IMR-90 (cell line): Measurements from ENCODE around the gene ZBTB39. TPM values are rescaled to one million over a fixed set of nuclear protein-coding genes. Genes with fewer than 3 reads are reported as not detected.

Source experiments
- ATAC-seq: fragments of 200-7000 bp; cut with Tn5 transposase; 2 replicates; pipeline ENCODE4 v1.9.1; 2020; ENCODE audit warnings: low read depth, mild to moderate bottlenecking, moderate library complexity
- BruUV-seq: library from RNA; stranded (reverse); fragments of 400-500 nt; replicated peaks from 2 replicates; lab custom pipeline; 2021; lab: Mats Ljungman, UMichigan
- CTCF ChIA-PET: fragments of 300-600 bp; formaldehyde crosslinking; extraction: SDS; loops from one replicate; lab custom pipeline; 2021; ENCODE audit warnings: antibody characterized with exemption; lab: Yijun Ruan, JAX
- POLR2A ChIA-PET: fragments of 300-600 bp; sonication (Branson Sonifier 250); formaldehyde crosslinking; loops from one replicate; lab custom pipeline; 2022; ENCODE audit warnings: antibody characterized with exemption; ENCODE audit not compliant: unreplicated experiment; lab: Charles Lee
- DNase-seq: peaks from one replicate; pipeline ENCODE4 v3.0.0; 2013
- H2AFZ ChIP-seq: replicated peaks from 2 replicates; pipeline ENCODE3; 2013; ENCODE audit warnings: low read length, mild to moderate bottlenecking; ENCODE audit not compliant: poor library complexity
- H2AK5ac ChIP-seq: 2 replicates; pipeline ENCODE4 v1.6.1; 2013; ENCODE audit warnings: low read depth, low read length, inconsistent platforms
- H2AK9ac ChIP-seq: replicated peaks from 2 replicates; pipeline ENCODE3; 2013; ENCODE audit warnings: mild to moderate bottlenecking, low read depth, low read length, moderate library complexity; ENCODE audit not compliant: poor library complexity
- H2BK120ac ChIP-seq: 2 replicates; pipeline ENCODE4 v1.6.1; 2013; ENCODE audit warnings: low read depth, low read length, inconsistent platforms
- H2BK15ac ChIP-seq: 3 replicates; pipeline ENCODE4 v1.6.1; 2013; ENCODE audit warnings: low read depth, low read length, inconsistent platforms
- H2BK20ac ChIP-seq: 2 replicates; pipeline ENCODE4 v1.6.1; 2013; ENCODE audit warnings: low read depth, mild to moderate bottlenecking, inconsistent platforms, low read length, moderate library complexity
- H2BK5ac ChIP-seq: 2 replicates; pipeline ENCODE4 v1.6.1; 2013; ENCODE audit warnings: mild to moderate bottlenecking, low read depth, low read length, inconsistent platforms; ENCODE audit not compliant: poor library complexity, severe bottlenecking
- H3K14ac ChIP-seq: replicated peaks from 2 replicates; pipeline ENCODE4 v1.6.1; 2013; ENCODE audit warnings: low read depth, low read length, inconsistent platforms
- H3K18ac ChIP-seq: 2 replicates; pipeline ENCODE4 v1.6.1; 2013; ENCODE audit warnings: low read depth, low read length, control low read depth
- H3K23ac ChIP-seq: 2 replicates; pipeline ENCODE4 v1.6.1; 2013; ENCODE audit warnings: low read depth, low read length, inconsistent platforms
- H3K27ac ChIP-seq: 2 replicates; pipeline ENCODE4 v1.5.1; 2013; ENCODE audit warnings: mild to moderate bottlenecking, control low read depth, low read length; ENCODE audit not compliant: insufficient read depth
- H3K27me3 ChIP-seq: 2 replicates; pipeline ENCODE4 v1.6.1; 2013; ENCODE audit warnings: low read length; ENCODE audit not compliant: control insufficient read depth, insufficient read depth
- H3K36me3 ChIP-seq: 2 replicates; pipeline ENCODE4 v1.6.1; 2013; ENCODE audit warnings: low read length, mixed read lengths; ENCODE audit not compliant: control insufficient read depth, insufficient read depth
- H3K4ac ChIP-seq: 2 replicates; pipeline ENCODE4 v1.6.1; 2013; ENCODE audit warnings: low read depth, low read length, inconsistent platforms
- H3K4me1 ChIP-seq: 2 replicates; pipeline ENCODE4 v1.6.1; 2013; ENCODE audit warnings: low read length, mixed read lengths; ENCODE audit not compliant: control insufficient read depth, insufficient read depth
- H3K4me2 ChIP-seq: 2 replicates; pipeline ENCODE4 v1.6.1; 2013; ENCODE audit warnings: low read depth, mild to moderate bottlenecking, control low read depth, low read length, moderate library complexity
- H3K4me3 ChIP-seq: 2 replicates; pipeline ENCODE4 v1.5.1; 2013; ENCODE audit warnings: low read depth, mild to moderate bottlenecking, control low read depth, low read length, moderate library complexity; ENCODE audit not compliant: insufficient read depth
- H3K56ac ChIP-seq: 2 replicates; pipeline ENCODE4 v1.6.1; 2013; ENCODE audit warnings: low read length, inconsistent platforms; ENCODE audit not compliant: insufficient read depth; ENCODE audit errors: extremely low read depth
- H3K79me1 ChIP-seq, 2 experiments: 2 replicates each; pipeline ENCODE4 v1.6.1; 2013; ENCODE audit warnings: low read length in 2 of 2, inconsistent platforms in 1 of 2, low read depth in 1 of 2
- H3K9ac ChIP-seq: 2 replicates; pipeline ENCODE4 v1.6.1; 2013; ENCODE audit warnings: low read depth, low read length, control low read depth
- H3K9me1 ChIP-seq: 2 replicates; pipeline ENCODE4 v1.6.1; 2013; ENCODE audit warnings: low read length, inconsistent platforms; ENCODE audit not compliant: insufficient read depth
- H3K9me3 ChIP-seq: 2 replicates; pipeline ENCODE4 v1.6.1; 2013; ENCODE audit warnings: low read length; ENCODE audit not compliant: control insufficient read depth, insufficient read depth
- H4K20me1 ChIP-seq: 2 replicates; pipeline ENCODE4 v1.6.1; 2013; ENCODE audit warnings: low read length, inconsistent platforms; ENCODE audit not compliant: insufficient read depth
- H4K5ac ChIP-seq: 2 replicates; pipeline ENCODE4 v1.6.1; 2013; ENCODE audit warnings: mild to moderate bottlenecking, low read depth, low read length, control low read depth
- H4K8ac ChIP-seq, 2 experiments: 2 replicates each; pipeline ENCODE4 v1.6.1; 2013; ENCODE audit warnings: low read depth in 2 of 2, low read length in 2 of 2, control low read depth in 1 of 2, inconsistent platforms in 1 of 2
- H4K91ac ChIP-seq: 2 replicates; pipeline ENCODE4 v1.6.1; 2013; ENCODE audit warnings: low read depth, low read length, inconsistent platforms; ENCODE audit not compliant: insufficient read depth
- BHLHE40 ChIP-seq: fragments of 150-350 bp; IDR thresholded peaks from 2 replicates; pipeline ENCODE4 v1.6.1; 2016; ENCODE audit warnings: mild to moderate bottlenecking, low read depth, low read length
- CEBPB ChIP-seq: IDR thresholded peaks from 2 replicates; pipeline ENCODE4 v1.6.1; 2012; ENCODE audit warnings: low read depth, low read length, improper control_type of control experiment
- CHD1 ChIP-seq: IDR thresholded peaks from 2 replicates; pipeline ENCODE4 v1.6.1; 2012; ENCODE audit warnings: low read depth, low read length, improper control_type of control experiment
- CTCF ChIP-seq: conservative IDR thresholded peaks from 2 replicates; pipeline ENCODE4 v1.5.1; 2012; ENCODE audit warnings: mild to moderate bottlenecking, low read depth, low read length, improper control_type of control experiment
- ELK1 ChIP-seq: fragments of 150-350 bp; IDR thresholded peaks from 2 replicates; pipeline ENCODE4 v1.6.1; 2016; ENCODE audit warnings: low read depth, mild to moderate bottlenecking, low read length, moderate library complexity, borderline replicate concordance
- FOS ChIP-seq: fragments of 150-350 bp; IDR thresholded peaks from 2 replicates; pipeline ENCODE4 v1.6.1; 2016; ENCODE audit warnings: low read depth, low read length
- MAFK ChIP-seq: IDR thresholded peaks from 2 replicates; pipeline ENCODE4 v1.6.1; 2012; ENCODE audit warnings: low read depth, low read length, improper control_type of control experiment
- MAZ ChIP-seq: IDR thresholded peaks from 2 replicates; pipeline ENCODE4 v1.6.1; 2012; ENCODE audit warnings: low read depth, mild to moderate bottlenecking, low read length, improper control_type of control experiment, moderate library complexity, borderline replicate concordance
- MXI1 ChIP-seq: IDR thresholded peaks from 2 replicates; pipeline ENCODE4 v1.6.1; 2012; ENCODE audit warnings: low read depth, mild to moderate bottlenecking, low read length, moderate library complexity, borderline replicate concordance
- NFE2L2 ChIP-seq: fragments of 150-350 bp; IDR thresholded peaks from 2 replicates; pipeline ENCODE4 v1.6.1; 2016; ENCODE audit warnings: low read depth, mild to moderate bottlenecking, low read length
- POLR2A ChIP-seq: IDR thresholded peaks from 2 replicates; pipeline ENCODE4 v1.6.1; 2012; ENCODE audit warnings: mild to moderate bottlenecking, low read depth, low read length
- RAD21 ChIP-seq: IDR thresholded peaks from 2 replicates; pipeline ENCODE4 v1.6.1; 2012; ENCODE audit warnings: low read length, improper control_type of control experiment
- RCOR1 ChIP-seq: IDR thresholded peaks from 2 replicates; pipeline ENCODE4 v1.6.1; 2012; ENCODE audit warnings: mild to moderate bottlenecking, low read length, improper control_type of control experiment; ENCODE audit not compliant: insufficient replicate concordance
- RFX5 ChIP-seq: IDR thresholded peaks from 2 replicates; pipeline ENCODE4 v1.8.0; 2012; ENCODE audit warnings: low read depth, mild to moderate bottlenecking, low read length, moderate library complexity
- SMC3 ChIP-seq: fragments of 150-350 bp; IDR thresholded peaks from 2 replicates; pipeline ENCODE4 v1.6.1; 2016; ENCODE audit warnings: low read depth, mild to moderate bottlenecking, antibody characterized with exemption, low read length, moderate library complexity
- USF2 ChIP-seq: fragments of 150-350 bp; IDR thresholded peaks from 2 replicates; pipeline ENCODE4 v1.6.1; 2017; ENCODE audit warnings: mild to moderate bottlenecking, antibody characterized with exemption, low read length, low read depth
- WGBS, 2 experiments: methylation state at CpG; one replicate each; pipeline versions ENCODE4 v1.1.5 to v1.1.7; 2013; ENCODE audit warnings: missing lambda C conversion rate in 2 of 2; ENCODE audit not compliant: insufficient read length in 1 of 2; ENCODE audit errors: extremely low coverage in 2 of 2; 5-methylcytosine and 5-hydroxymethylcytosine counted together
- dilution Hi-C: fragments of 300-500 bp; cut with HindIII; formaldehyde crosslinking; loops from one replicate; pipeline ENCODE4 v1.14.3; 2018; ENCODE audit warnings: low sequenced_read_pairs; ENCODE audit not compliant: unreplicated experiment
- in situ Hi-C: fragments of 300-500 bp; cut with MboI; formaldehyde crosslinking; loops from 3 replicates; pipeline ENCODE4 v1.14.3; 2019; ENCODE audit warnings: low sequenced_read_pairs, inconsistent platforms, mixed read lengths
- intact Hi-C: fragments of 100-400 bp; cut with micrococcal nuclease; formaldehyde crosslinking; loops from 2 replicates; pipeline ENCODE4 v1.10.0; 2022
- polyA plus RNA-seq, 3 experiments: library from polyadenylated mRNA; depleted of rRNA; stranded (reverse); fragments of >200 nt; gene quantifications; 2 replicates each; pipeline ENCODE4 v1.2.3, GENCODE V29; 2012; ENCODE audit warnings: low replicate concordance in 1 of 3
- total RNA-seq: library from RNA; depleted of rRNA; stranded (reverse); fragments of >200 nt; gene quantifications from 2 replicates; pipeline ENCODE4 v1.2.3, GENCODE V29; 2012

ZBTB39 gene
- total and polyA plus RNA-seq, 2 of the 4 experiments (the other 2 are of a cell fraction) = 4.0 to 5.2 TPM

- Histone ChIP-seq H4K8ac (no peak overlapping the region), H3K23ac (no peak overlapping the region), H4K91ac (no peak overlapping the region), H3K27me3 (no peaks in the 10 kb centered on the region), H2BK5ac (no peak overlapping the region), H4K5ac (no peak overlapping the region), H2BK20ac (no peak overlapping the region), H3K27ac (no peak overlapping the region), H2AFZ (no peak overlapping the region), H3K18ac (no peak overlapping the region), H2AK5ac (no peak overlapping the region), H3K4me1 (peaks cover 6% of the 10 kb centered on the region), H2AK9ac (no peak overlapping the region), H3K9me3 (no peaks in the 10 kb centered on the region), H4K20me1 (peaks cover 46% of the 10 kb centered on the region), H3K14ac (no peak overlapping the region), H3K4me3 (no peak overlapping the region), H3K79me1 (peaks cover 28 to 75% of the 10 kb centered on the region in 2 experiments), H3K4me2 (no peak overlapping the region), H3K9me1 (peaks cover 22% of the 10 kb centered on the region), H3K4ac (no peak overlapping the region), H3K9ac (no peak overlapping the region), H2BK120ac (no peak overlapping the region), H3K56ac (no peak overlapping the region), H2BK15ac (no peak overlapping the region), H3K36me3 (peaks cover 51% of the 10 kb centered on the region)
- in situ Hi-C loops (loop anchor here (10.0 kb wide), 1 partner anchor 366 kb away; the partner anchor contains the start of gene BAZ2A), dilution Hi-C loops (no loop called here), intact Hi-C loops (loop anchor here (2.0 to 10.0 kb wide), 3 partner anchors 158 to 356 kb away; partner anchors contain the start of gene ATP5F1B)
- ChIA-PET POLR2A (no interaction called here), CTCF (interaction anchor here (0.6 to 1.1 kb wide), 2 partner anchors 84 to 364 kb away, joined by 3 read pairs; no protein-coding TSS in a partner anchor)
- BruUV-seq = no TSS peak
- TF ChIP-seq FOS = no peak
- TF ChIP-seq SMC3 = no peak
- no peak for TF ChIP-seq USF2
- TF ChIP-seq ELK1 = no peak
- TF ChIP-seq NFE2L2 = no peak
- no peak for TF ChIP-seq RAD21
- no peak for TF ChIP-seq CEBPB
- no peak for TF ChIP-seq CHD1
- TF ChIP-seq POLR2A = no peak
- TF ChIP-seq RFX5 = no peak
- TF ChIP-seq MAZ = no peak
- TF ChIP-seq RCOR1 = no peak
- no peak for TF ChIP-seq MAFK
- no peak for TF ChIP-seq CTCF
- TF ChIP-seq BHLHE40 = no peak
- no peak for TF ChIP-seq MXI1
- DNase-seq (peak; percentile 27), ATAC-seq (peak; percentile 28; the same call in 1 of the 2 replicates)
- WGBS, 2 experiments = no CpG with 5 or more reads among the region's 1 CpG
Observed at GRCh38 chr12:57000393-57000792, 6.0 kb downstream of the ZBTB39 start.
